ENCODE data around the gene CADM4.
"Not testable (repeated sequence)": the region's sequence is repeated elsewhere in the genome, so short reads cannot be mapped to it uniquely, and the experiment has no call there.

CADM4 gene

GRCh38 chr19:43660971-43661360 is 21.3 kb upstream of the CADM4 start:
- no peak for DNase-seq

GRCh38 chr19:43660301-43660970 is 20.8 kb upstream of the CADM4 start:
- no peak for DNase-seq

GRCh38 chr19:43658494-43658893 is 18.8 kb upstream of the CADM4 start:
- no peak for DNase-seq

- DNase-seq: no peak
Observed at GRCh38 chr19:43658001-43658400, 18.4 kb upstream of the CADM4 start.

GRCh38 chr19:43656436-43656835 is 16.8 kb upstream of the CADM4 start:
- DNase-seq: no peak

GRCh38 chr19:43652546-43652874 is 12.9 kb upstream of the CADM4 start:
- DNase-seq: no peak

GRCh38 chr19:43651758-43652545 is 12.3 kb upstream of the CADM4 start:
- DNase-seq: peak; percentile 64

GRCh38 chr19:43650276-43650675 is 10.6 kb upstream of the CADM4 start:
- not testable (repeated sequence) for DNase-seq

GRCh38 chr19:43649514-43649913 is 9.9 kb upstream of the CADM4 start:
- no peak for DNase-seq

GRCh38 chr19:43648633-43649032 is 9.0 kb upstream of the CADM4 start:
- no peak for DNase-seq

GRCh38 chr19:43644181-43644580 is 4.5 kb upstream of the CADM4 start:
- no peak for DNase-seq

GRCh38 chr19:43643326-43643725 is 3.7 kb upstream of the CADM4 start:
- DNase-seq: no peak

GRCh38 chr19:43642531-43642930 is 2.9 kb upstream of the CADM4 start:
- DNase-seq: no peak

- no peak for DNase-seq
Observed at GRCh38 chr19:43641333-43641732, 1.7 kb upstream of the CADM4 start.

GRCh38 chr19:43640424-43640757 is 741 bp upstream of the CADM4 start:
- no peak for DNase-seq

- DNase-seq: no peak
Observed at GRCh38 chr19:43638995-43639518, 593 bp downstream of the CADM4 start.

GRCh38 chr19:43638214-43638994 is 1.2 kb downstream of the CADM4 start:
- DNase-seq: no peak

- DNase-seq: no peak
Observed at GRCh38 chr19:43636121-43636683, 3.4 kb downstream of the CADM4 start.

GRCh38 chr19:43635561-43635940 is 4.1 kb downstream of the CADM4 start:
- DNase-seq: not testable (repeated sequence)

- no peak for DNase-seq
Observed at GRCh38 chr19:43634872-43635560, 4.6 kb downstream of the CADM4 start.

- DNase-seq: no peak
Observed at GRCh38 chr19:43634506-43634871, 5.2 kb downstream of the CADM4 start.

- no peak for DNase-seq
Observed at GRCh38 chr19:43634068-43634467, 5.6 kb downstream of the CADM4 start.

GRCh38 chr19:43633520-43633919 is 6.1 kb downstream of the CADM4 start:
- no peak for DNase-seq
